Prostate gland (tissue), 2 donors: ENCODE results near the gene CES3. TPM values are rescaled to one million over a fixed set of nuclear protein-coding genes. Genes with fewer than 3 reads are reported as not detected.
A peak's percentile ranks its signal among the peaks of the same experiment; 100 is the strongest.

ENCODE experiments used
- DNase-seq: peaks from one replicate; pipeline ENCODE4 v3.0.0-alpha.2; 2019; ENCODE audit warnings: low spot score
- H3K27ac ChIP-seq, 2 donors: fragments of 200-600 bp; sonication (generic); 2 replicates each; pipeline ENCODE4 v1.5.1; 2017 to 2019
- H3K27me3 ChIP-seq: fragments of 200-600 bp; sonication (generic); replicated peaks from 2 replicates; pipeline ENCODE4 v1.5.1; 2019; ENCODE audit not compliant: insufficient read depth
- H3K36me3 ChIP-seq, 2 donors: fragments of 200-600 bp; sonication (generic); 1 replicate in 1 of 2; 2 replicates in 1 of 2; pipeline versions ENCODE4 v1.5.1 to v1.8.1; 2017 to 2019
- H3K4me1 ChIP-seq: fragments of 200-600 bp; sonication (generic); replicated peaks from 2 replicates; pipeline ENCODE4 v1.5.1; 2019
- H3K4me3 ChIP-seq, 2 donors: fragments of 200-600 bp; sonication (generic); 2 replicates each; pipeline ENCODE4 v1.5.1; 2017 to 2019
- H3K9me3 ChIP-seq: fragments of 200-600 bp; sonication (generic); 2 replicates; pipeline ENCODE4 v1.5.1; 2017
- CTCF ChIP-seq, 4 experiments: fragments of 200-600 bp in 2 of 4; fragments of 450-650 bp in 2 of 4; sonication (generic) in 2 of 4; IDR thresholded peaks; 1 replicate in 3 of 4; 2 replicates in 1 of 4; pipeline ENCODE4 v1.5.1; 2016 to 2019; ENCODE audit warnings: antibody characterized with exemption in 4 of 4, mild to moderate bottlenecking in 2 of 4, moderate library complexity in 2 of 4
- POLR2A ChIP-seq: fragments of 450-650 bp; IDR thresholded peaks from one replicate; pipeline ENCODE4 v1.6.1; 2016; ENCODE audit warnings: antibody characterized with exemption, mild to moderate bottlenecking
- POLR2AphosphoS5 ChIP-seq: sonication (generic); formaldehyde crosslinking; IDR thresholded peaks from one replicate; pipeline ENCODE4 v1.6.1; 2017; ENCODE audit warnings: antibody characterized with exemption
- WGBS: methylation state at CpG from one replicate; pipeline ENCODE4 v1.1.5; 2018; 5-methylcytosine and 5-hydroxymethylcytosine counted together
- intact Hi-C: fragments of 100-400 bp; cut with DNase I; formaldehyde crosslinking; loops from one replicate; pipeline ENCODE4 v1.14.2; 2022
- total RNA-seq, 2 donors: library from RNA; depleted of rRNA; stranded (reverse); fragments of >200 nt; gene quantifications; one replicate each; pipeline ENCODE4 v1.1.0, GENCODE V29; 2016

CES3 gene
- total RNA-seq, 2 donors from 2014 or later = 0.36 to 0.80 TPM

GRCh38 chr16:67009158-67009557 is 48.1 kb downstream of the CES3 start:
- TF ChIP-seq POLR2AphosphoS5 (no peak), POLR2A (no peak), CTCF (IDR thresholded peaks at IDR 0.05) (no peak)
- H3K4me1 ChIP-seq = peaks cover 3% of the 10 kb centered on the region
- H3K27ac ChIP-seq = no peak overlapping the region
- WGBS = 71% methylated on average over 1 of the region's 1 CpG
- intact Hi-C loops = no loop called here
- no peak overlapping the region for H3K4me3 ChIP-seq
- no peak for DNase-seq
- no peaks in the 10 kb centered on the region for H3K36me3 ChIP-seq
- no peaks in the 10 kb centered on the region for H3K9me3 ChIP-seq
- no peaks in the 10 kb centered on the region for H3K27me3 ChIP-seq

- no peak for DNase-seq
- TF ChIP-seq POLR2AphosphoS5 = no peak
- no peak for TF ChIP-seq POLR2A
- no peak for TF ChIP-seq CTCF (IDR thresholded peaks at IDR 0.05)
- Histone ChIP-seq H3K27me3 (no peaks in the 10 kb centered on the region), H3K4me3 (no peak overlapping the region), H3K9me3 (no peaks in the 10 kb centered on the region), H3K4me1 (peaks cover 3% of the 10 kb centered on the region), H3K36me3 (no peaks in the 10 kb centered on the region), H3K27ac (no peak overlapping the region)
- 100% methylated on average over 2 of the region's 2 CpGs for WGBS
- intact Hi-C loops = no loop called here
These were observed 50.2 kb downstream of the CES3 start for GRCh38 chr16:67011274-67011673.

DNA sequence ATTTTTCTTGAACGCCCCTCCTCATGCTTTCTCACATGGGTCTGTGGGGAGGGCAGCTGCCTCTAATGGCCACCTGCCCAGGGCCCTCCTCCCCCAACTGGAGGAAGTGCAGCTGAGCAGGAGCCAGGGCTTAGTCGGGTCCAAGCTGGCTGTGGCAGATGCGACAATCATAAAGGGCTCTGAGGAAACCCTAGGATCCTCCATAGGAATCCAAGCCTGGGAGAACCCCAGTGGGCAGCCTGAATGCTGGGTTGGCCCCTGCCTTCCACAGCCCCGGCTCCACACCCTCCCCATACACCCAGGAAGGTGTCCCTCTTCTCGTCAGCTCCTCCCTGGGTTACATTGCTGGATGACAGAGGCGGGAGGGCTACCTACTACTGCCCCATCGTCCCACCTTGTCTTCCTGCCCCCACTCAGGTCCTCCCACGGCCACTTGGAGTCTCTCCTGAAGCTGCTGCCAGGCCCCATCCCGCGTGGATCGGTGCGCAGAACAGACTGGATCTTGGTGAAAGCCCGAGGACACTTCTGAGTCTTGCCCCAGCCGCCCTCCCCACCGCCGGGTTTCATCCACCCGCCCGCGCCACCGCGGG is 52.3 kb downstream of the CES3 start:
- peak overlapping the region in 1 of 2 donors; percentile 35 for H3K27ac ChIP-seq
- WGBS = 8% methylated on average over 21 of the region's 21 CpGs
- no peak for DNase-seq

GRCh38 chr16:67013823-67014633 is 53.0 kb downstream of the CES3 start:
- H3K9me3 ChIP-seq = no peaks in the 10 kb centered on the region
- H3K27ac ChIP-seq = peak overlapping the region in 1 of 2 donors; percentile 35
- intact Hi-C loops = no loop called here
- no peaks in the 10 kb centered on the region for H3K27me3 ChIP-seq
- no peaks in the 10 kb centered on the region for H3K36me3 ChIP-seq
- WGBS = under 1% methylated on average over 70 of the region's 70 CpGs
- peak; percentile 26 for DNase-seq
- peaks cover 3% of the 10 kb centered on the region for H3K4me1 ChIP-seq
- TF ChIP-seq POLR2AphosphoS5 = no peak
- peak in 3 of 4 experiments; percentile 7 to 45 (median 39) for TF ChIP-seq CTCF (IDR thresholded peaks at IDR 0.05)
- H3K4me3 ChIP-seq = peak overlapping the region; percentile 38 to 47

More for the DNA sequence above, 52.3 kb downstream of the CES3 start:
- Histone ChIP-seq H3K4me1 (peaks cover 3% of the 10 kb centered on the region), H3K9me3 (no peaks in the 10 kb centered on the region), H3K36me3 (no peaks in the 10 kb centered on the region), H3K4me3 (peak overlapping the region; percentile 38 to 47), H3K27me3 (no peaks in the 10 kb centered on the region)
- TF ChIP-seq POLR2AphosphoS5 (no peak), CTCF (IDR thresholded peaks at IDR 0.05) (no peak), POLR2A (no peak)
- intact Hi-C loops = no loop called here
